GM18858 (cell line): ENCODE results near the gene PTGIS.

ENCODE experiments used
- ATAC-seq: cut with Tn5 transposase; IDR thresholded peaks from one replicate; pipeline ENCODE4 v1.9.1; 2021; ENCODE audit not compliant: unreplicated experiment

Gene PTGIS

DNA sequence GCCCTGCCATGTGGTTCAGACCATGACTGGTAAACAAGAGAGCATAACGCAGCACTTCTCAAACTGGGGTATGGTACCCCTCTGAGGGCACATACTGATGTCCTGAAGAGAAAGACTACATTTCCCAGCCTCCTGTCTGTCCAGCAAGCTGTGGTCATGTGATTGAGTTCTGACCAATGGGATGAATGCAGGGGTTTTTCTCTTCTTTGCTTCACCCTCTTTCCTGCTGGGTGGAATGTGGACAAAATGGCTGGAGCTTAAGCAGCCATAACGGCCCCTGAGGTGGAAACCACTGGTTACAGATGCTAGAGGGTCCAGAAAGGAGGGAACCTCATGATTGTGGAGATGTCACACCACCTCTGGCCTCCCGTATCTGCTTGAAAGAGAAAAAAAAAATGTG, 66.0 kb downstream of the PTGIS start:
- ATAC-seq = no peak

DNA sequence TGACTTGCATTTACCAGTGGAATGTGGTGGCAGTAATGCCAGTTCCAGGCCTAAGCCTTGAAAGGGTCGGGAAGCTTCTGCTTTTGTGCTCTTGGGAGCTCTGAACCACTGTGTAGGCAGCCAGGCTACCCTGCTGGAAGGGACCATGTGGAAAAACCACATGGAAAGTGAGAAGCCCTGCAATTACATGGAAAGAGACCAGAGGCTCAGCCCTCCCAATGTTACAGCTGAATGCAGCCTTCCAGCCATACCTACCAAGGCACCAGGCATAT, 70.6 kb downstream of the PTGIS start:
- no peak for ATAC-seq

DNA sequence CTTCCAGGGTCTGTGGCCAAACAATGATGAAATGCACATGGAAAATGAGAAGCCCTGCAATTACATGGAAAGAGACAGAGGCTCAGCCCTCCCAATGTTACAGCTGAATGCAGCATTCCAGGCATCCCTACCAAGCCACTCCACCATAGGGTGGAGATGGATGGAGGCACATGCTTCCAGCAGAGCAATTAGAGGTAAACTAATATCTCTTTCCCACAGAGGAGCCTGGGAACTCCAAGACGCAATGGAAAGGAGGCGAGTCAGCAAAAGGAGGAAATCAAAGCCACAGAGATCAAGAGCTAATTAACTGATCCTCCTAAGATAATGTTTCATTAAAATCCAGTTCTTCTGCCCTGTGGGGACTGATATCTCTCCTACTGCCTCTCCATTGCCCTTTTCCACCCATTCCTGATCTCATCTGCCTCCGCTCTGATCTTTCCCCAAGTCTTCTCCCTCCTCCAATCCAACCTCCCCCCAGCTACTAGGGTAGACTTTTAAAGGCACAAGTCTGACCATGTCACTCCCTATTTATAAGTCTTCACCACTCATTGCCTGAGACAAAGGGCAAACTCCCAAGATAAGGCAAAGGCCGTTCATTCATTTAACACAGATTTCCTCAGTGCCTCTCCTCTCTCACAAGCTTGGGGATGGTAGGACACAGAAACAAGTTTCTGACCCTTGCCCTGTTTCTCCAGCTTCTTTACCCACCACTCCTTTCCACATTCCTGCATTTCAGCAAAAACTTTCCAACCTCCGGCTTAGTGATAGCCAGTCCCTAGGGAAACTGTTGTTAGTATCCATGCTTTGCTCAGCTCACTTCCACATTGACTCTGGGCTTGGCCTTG, 71.2 kb downstream of the PTGIS start:
- ATAC-seq = no peak

DNA sequence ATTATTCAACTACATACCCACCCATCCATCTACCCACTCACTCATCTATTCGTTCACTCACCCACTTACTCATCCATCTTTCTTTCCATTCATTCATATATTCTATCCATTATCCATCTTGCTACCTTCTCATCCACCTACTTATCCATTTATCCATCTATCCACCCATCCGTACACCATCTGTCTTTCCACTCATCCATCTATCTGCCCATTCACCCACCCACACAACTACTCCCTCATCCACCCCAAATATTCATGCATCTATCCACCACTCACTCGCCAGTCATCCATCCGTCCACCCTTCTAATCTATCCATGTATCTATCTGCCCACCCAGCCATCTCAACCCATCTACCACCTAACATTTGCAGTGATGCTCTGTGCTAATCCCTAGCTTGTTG, 71.9 kb downstream of the PTGIS start:
- no peak for ATAC-seq

DNA sequence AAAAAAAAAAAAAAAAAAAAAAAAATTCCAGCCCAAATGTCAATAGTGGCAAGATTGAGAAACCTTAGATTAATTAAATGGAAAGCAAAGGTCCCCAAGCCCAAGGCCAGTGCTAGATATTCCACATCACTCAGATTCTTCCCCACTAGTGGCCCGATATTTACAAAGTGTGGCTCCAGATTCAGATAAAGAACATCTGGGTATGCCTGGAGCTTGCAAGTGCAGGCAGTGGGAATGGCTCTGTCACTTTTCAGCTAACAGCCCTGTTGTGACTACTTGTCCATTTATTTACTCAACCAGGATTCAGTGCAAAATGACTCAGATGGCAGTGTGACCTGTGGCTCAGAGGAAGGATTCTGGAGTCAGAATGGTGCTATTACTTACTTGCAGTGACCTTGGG, 77.2 kb downstream of the PTGIS start:
- no peak for ATAC-seq

DNA sequence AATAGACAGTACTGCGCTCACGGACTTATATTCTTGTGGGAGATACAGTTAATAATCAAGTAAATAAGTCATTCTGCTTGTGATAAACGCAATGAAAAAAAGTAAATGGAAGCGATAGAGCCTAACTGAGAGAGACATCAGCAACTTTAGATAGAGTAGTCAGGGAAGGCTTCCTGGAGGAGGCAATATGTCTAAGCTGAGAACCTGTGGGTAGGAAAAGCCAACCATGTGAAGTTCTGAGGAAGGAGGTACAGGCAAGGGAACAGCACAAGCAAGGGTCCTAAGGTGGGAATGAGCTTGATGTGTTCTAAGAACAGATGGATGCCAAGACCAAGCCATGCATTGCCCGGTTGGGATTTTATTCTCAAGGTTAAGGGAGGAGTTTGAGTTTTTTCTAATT, 78.2 kb downstream of the PTGIS start:
- ATAC-seq = no peak

DNA sequence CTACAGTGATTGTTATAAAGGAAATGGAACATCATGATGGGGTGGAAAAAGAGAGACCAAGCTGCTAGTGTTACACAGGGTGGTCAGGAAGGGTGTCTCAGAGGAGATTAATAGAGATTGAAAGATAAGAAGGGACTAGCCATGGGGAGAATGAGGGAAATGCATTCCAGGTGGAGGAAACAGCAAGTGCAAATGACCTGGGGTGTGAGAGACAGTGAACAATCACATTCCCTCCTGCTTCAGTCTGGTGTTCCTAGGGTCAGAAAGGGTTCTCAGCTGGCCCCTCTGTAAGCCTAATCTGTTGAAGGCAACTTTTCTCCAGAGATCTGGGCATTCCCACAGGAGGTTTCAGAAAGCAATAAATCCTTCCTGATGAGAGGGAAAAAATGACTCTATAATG, 81.9 kb downstream of the PTGIS start:
- ATAC-seq = no peak

DNA sequence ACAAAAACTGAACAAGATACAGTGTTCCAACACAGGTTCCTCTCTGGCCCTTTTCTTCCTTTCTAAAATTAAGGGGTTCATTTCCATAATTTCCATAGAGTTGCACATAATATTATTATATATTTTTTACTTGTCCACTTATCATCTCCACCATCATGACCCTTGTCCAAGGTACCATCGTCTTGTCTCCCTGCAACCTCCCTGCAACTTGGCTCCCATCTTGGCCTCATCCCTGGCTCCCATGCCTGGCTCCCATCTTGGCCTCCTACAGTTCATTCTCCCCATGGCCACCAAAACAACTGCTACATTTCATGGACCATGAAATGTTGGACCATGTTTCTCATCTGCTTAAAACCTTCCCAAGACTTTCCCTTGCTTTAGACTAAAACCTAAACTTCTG, 82.4 kb downstream of the PTGIS start:
- no peak for ATAC-seq

DNA sequence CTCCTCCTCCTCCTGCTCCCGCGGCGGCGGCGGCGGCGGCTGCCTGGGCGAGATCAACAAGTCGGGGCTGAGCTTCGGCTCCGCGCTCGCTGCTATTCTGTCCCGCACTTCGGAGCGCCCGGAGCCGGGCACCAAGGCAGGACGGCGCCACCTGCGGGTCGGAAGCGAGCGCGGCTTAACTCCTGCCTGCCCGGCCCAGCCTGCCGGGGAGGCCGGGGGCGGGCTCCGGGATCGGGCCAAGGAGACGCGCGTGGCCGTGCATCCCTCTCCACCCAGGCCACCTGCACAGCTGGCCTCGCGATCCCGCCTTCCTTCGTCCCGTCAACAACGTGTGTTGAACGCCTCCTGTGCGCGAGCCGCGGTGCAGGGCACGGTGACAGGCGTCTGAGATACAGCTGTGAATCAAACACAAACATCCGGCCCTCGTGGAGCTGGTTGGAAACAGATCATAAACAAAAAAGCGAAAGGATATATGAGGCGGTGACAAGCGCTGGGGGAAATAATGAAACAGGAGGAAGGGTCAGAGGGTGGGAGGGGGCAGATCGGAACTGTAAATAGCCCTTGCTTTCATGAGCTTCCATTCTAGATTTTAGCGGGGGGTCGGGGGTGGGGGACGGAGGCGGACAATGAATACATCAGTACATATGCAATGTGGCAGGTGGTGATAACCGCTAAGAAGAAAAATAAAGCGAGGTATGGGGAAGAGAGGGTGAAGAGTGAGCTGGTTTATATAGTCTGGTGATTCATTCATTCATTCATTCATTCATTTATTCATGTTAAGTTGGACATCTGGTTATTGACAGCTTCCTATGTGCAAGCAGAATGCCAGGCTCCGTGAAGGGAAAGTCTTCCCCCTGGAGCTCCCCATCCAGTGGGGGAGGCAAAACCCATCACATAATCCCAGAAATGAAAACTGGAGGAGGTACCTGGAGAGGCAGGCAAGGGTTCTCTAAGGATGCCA, 83.5 kb downstream of the PTGIS start:
- ATAC-seq = no peak

DNA sequence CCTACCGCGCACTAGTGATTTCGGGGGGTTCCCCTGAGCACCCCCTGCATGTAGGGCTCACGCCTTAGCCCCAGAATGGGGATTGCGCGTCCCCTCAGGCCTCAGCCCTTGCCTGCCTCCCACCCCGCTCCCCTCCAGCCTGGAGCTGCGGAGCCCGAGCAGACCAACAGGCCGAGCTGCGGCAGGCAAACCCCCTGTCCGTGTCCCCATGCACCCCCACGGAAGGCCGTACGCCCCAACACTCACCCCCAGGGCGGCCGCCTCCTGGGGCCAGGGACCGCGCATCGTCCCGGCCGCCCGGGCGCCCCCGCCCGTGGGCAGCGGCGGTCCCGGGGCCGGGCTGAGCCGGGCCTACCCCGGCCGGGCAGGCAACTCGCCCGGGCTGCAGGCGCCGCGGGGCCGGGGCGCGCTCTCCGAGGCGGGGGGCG, 84.2 kb downstream of the PTGIS start:
- no peak for ATAC-seq

DNA sequence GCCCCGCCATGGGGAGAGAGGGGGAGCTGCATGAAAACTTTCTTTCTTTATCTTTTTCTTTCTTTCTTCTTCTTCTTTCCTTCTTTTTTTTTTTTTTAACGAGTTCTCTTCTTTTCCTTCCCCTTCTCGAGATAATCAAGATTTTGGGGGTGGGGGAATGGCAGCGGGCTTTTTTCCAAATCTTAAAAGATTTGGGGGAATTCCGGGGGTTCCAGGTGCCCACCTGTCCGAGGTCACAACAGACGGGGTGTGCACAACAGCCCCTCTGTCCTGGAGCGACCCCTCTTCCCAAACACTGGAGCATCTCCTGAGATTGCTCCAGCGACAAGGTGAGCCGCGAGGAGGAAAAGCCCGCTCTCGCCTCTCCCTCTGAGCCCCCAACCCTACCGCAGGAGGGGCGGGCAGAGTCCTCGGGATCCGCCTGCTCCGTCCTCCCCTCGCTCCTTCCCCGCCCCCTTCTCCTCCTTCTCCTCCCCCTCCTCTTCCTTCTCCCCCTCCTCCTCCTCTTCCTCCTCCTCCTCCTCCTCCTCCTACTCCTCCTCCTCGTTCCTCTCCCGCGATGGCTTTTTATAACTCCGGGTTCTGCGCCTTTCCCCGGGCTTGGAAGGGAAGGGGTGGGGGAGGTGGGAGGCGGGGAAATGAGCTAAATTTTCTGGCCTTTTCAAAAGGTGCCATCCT, 84.8 kb downstream of the PTGIS start:
- no peak for ATAC-seq

DNA sequence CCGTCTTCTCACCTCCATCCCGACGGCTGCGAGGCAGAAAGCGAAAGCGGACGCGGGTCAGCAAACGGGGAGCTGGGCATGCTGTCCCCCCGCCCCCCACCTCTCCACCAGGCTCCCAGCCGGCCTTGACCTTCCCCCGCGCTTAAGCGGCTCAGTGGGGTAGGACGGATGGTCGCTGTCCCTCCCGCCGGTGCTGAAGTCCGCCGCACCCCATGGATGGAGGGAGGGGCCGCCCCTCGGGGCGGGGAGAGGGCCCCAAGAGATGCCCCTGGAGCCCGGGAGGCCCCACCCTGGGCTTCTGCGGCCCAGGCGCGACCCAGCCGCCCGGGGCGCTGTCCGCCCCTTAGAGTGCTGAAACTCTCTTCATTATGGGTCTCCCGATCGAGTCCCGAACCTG, 85.3 kb downstream of the PTGIS start, which contains the start of gene KCNB1:
TSS of gene KCNB1 (minus strand) at position 48 of the 397 bp plus-strand sequence. CDS start 188 bp downstream, outside the sequence.
- no peak for ATAC-seq

DNA sequence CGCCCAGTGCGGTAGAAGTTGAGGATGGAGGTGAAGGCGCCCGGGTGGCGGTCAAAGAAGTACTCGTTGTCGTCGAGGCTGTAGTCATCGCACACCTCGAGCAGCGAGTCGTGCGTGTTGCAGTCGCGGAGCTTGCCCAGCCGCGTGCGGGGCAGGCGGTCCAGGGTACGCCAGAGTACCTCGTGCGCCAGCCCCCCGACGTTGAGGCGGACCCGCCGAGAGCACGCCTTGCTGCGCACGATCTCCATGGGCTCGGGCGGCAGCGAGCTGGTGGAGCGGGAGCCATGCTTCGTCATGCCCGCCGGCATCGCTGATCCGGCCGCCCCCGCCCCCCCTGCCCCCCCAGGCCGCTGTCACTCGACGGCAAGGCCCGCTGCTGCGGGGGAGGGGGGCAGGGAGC, 85.8 kb downstream of the PTGIS start:
- no peak for ATAC-seq

DNA sequence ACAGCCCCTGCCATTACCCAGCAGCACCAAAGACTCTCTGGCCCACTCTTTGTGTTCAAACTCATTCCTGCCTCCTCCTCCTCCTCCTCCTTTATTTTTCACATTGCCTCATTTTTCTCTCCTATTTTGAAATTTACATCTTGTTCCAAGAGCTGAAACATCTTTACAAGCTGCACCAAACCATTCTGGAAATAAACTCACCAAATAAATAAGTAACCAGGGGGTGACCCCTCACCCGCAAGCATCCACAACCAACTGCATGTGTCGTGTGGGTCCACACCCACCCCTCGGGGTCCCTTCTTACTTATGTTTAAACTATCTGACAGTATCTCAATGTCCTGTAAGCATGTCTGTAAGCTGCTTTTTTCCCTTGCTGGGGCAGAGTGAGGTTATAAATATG, 86.8 kb downstream of the PTGIS start:
- no peak for ATAC-seq

DNA sequence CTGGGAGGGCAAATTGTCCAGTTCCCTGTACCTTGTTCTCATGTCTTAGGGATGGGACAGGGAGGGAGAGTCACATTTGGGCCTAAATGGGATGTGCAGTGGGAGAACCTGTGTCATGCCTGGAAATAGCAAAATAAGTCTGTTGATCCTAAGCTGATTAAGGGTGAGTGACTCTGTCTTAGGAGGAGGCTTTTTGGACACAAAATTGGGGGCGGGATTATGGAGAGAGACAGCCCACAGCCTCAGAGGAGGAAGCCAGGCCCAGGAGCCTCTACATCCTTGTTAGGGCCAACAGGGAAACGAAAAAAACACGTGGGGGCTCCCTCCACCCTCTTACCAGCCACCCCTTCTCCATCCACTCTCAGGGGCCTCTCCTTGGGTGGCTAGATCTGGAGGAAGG, 87.7 kb downstream of the PTGIS start:
- ATAC-seq = no peak

DNA sequence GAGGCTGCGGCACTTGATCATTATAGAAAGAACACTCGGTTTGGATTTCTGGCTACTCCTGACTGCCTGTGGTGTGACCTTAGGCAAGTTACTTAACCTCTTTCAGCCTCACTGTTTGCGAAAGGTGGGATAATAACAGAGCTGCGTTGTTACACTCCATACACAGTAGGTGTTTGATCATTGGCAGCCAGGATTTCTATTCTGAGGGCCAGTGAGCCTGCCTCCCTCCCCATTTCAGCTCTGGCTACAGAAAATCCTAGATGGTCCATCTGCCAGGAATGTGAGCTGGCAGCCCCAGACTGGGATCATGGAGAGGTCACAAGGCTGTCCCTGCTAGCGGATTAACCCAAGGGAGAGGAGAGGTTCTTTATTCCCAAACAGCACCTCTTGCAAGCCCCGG, 88.2 kb downstream of the PTGIS start:
- ATAC-seq = no peak

DNA sequence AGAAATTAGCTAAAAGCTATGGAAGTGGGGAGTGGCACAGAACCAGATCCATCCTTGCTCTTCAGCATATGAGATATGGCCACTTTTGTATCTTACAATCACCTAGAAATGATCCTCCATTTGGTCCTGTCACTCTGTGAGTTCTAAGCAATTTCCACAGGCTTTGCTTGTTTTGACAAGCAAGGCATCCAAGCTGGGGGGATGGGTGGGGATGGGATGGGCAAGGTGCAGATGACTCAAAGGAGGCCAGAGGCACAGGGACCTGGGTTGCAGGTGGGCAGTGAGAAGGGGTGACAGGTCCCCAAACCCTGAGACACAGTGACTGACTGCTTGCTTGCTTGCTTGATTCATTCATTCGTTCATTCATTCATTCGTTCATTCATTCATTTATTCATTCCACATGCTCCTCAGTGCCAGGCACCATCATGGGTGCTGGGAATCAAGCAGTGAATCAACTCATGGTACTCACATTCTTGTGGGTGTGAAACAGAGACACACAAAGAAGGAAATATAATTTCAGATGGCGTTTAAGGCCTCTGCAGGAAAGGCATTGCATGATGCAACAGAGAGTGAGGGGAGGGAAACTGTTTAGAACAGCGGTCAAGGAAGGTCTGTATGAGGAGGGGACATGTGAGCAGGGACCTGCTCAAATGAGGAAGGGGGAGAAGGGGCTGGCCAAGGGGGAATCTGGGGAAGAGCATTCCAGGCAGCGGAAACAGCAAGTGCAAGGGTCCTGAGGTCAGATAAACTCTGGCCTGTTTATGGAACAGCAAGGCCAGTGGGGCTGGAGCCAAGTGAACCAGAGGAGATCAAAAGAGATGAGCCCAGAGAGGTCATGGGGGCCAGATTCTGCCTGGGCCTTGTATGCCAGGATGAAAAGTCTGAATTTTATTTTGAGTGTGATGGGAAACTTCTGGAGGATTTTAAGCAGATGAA, 88.9 kb downstream of the PTGIS start:
- ATAC-seq = no peak

DNA sequence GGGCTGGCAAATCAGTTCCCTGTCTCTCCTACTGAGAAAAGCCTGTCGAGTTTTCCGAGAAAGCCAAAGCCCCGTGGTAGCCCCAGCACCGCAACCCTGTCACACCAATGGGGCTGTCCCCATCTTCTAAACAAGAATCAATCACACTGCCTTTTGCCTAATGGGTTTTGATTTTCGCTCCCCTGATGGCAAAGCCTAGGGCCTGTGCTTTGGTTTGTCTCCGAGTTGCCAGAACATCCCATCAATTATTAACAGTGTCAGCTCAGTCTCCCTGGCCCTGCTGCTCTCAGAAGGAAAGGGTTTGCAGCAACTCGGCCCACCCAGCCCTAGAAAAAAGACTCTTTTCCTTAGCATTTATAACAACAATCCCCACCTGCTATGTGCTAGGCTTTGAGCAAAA, 89.7 kb downstream of the PTGIS start:
- no peak for ATAC-seq

DNA sequence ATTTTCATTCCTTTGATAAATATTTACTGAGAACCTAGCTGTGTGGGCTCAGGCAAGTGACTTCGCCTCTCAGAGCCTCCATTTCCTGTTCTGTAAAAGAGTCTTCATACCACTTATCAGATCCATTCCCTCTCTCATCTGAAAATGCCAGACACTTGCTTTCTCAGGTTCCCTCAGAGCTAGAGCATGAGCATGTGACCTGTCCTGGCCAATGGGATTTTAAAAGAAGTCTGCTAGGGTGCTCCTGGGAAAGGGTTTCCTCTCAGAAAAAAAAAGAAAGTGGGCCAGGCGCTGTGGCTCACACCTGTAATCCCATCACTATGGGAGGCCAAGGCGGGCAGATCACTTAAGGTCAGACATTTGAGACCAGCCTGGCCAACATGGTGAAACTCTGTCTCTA, 90.7 kb downstream of the PTGIS start:
- ATAC-seq = no peak

DNA sequence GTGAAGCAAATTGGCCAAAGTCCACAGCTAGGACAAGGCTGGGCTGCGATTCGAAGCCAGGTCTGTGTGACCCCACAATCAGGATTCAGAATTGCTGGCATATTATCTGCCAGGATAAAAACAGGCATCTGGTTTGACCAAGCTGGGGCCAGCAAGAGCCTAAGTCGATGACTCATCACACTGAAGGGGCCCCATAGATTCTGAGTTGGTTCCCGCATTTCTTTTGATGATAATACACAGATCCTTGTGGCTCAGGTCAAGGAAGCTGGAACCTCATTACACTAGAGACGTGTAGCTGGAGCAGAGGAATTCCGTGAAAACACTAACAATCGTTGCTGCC, 92.0 kb downstream of the PTGIS start:
- ATAC-seq = no peak
